ENCODE results near the gene ONECUT3. TPM values are rescaled to one million over a fixed set of nuclear protein-coding genes. Genes with fewer than 3 reads are reported as not detected.

Gene ONECUT3
- total and polyA plus RNA-seq, 5 donors from 2014 or later, result not detected

GRCh38 chr19:1769645-1769985, 16.3 kb downstream of the ONECUT3 start:
- Mint-ChIP-seq H3K27me3 (peaks cover 74% of the 10 kb centered on the region), H3K9me3 (peaks cover 0 to 23% (median 5%) of the 10 kb centered on the region in 7 donors), H3K4me1 (peaks cover 0 to 6% (median 0%) of the 10 kb centered on the region in 4 donors), H3K36me3 (no peaks in the 10 kb centered on the region), H3K27ac (no peak overlapping the region), H3K4me3 (no peak overlapping the region)
- Histone ChIP-seq H3K4me1 (ENCODE audit: control insufficient read depth, insufficient read depth, low read length, poor library complexity, severe bottlenecking) (peaks cover 3% of the 10 kb centered on the region), H3K36me3 (ENCODE audit: control insufficient read depth, insufficient read depth, low read length) (no peaks in the 10 kb centered on the region), H3K4me3 (ENCODE audit: low read depth, low read length) (no peak overlapping the region), H3K27me3 (ENCODE audit: control insufficient read depth, insufficient read depth, low read length) (peaks cover 17% of the 10 kb centered on the region), H3K9me3 (ENCODE audit: control insufficient read depth in 2 of 2, low read length in 2 of 2) (peaks cover 11 to 17% of the 10 kb centered on the region in 2 experiments), H3K27ac (ENCODE audit: insufficient read depth, low read length, poor library complexity, severe bottlenecking) (no peak overlapping the region)
- no peak for DNase-seq
- no peak for ATAC-seq (ENCODE audit: low read depth in 2 of 2)

- ATAC-seq (ENCODE audit: low read depth in 2 of 2) (no peak), DNase-seq (no peak)
- Mint-ChIP-seq H3K9me3 (peaks cover 0 to 23% (median 6%) of the 10 kb centered on the region in 7 donors), H3K4me1 (peaks cover 0 to 6% (median 0%) of the 10 kb centered on the region in 4 donors), H3K36me3 (no peaks in the 10 kb centered on the region), H3K27me3 (peaks cover 61% of the 10 kb centered on the region), H3K4me3 (no peak overlapping the region), H3K27ac (no peak overlapping the region)
- Histone ChIP-seq H3K27ac (ENCODE audit: insufficient read depth, low read length, poor library complexity, severe bottlenecking) (no peak overlapping the region), H3K4me3 (ENCODE audit: low read depth, low read length) (no peak overlapping the region), H3K27me3 (ENCODE audit: control insufficient read depth, insufficient read depth, low read length) (peaks cover 19% of the 10 kb centered on the region), H3K36me3 (ENCODE audit: control insufficient read depth, insufficient read depth, low read length) (no peaks in the 10 kb centered on the region), H3K4me1 (ENCODE audit: control insufficient read depth, insufficient read depth, low read length, poor library complexity, severe bottlenecking) (peaks cover 3% of the 10 kb centered on the region), H3K9me3 (ENCODE audit: control insufficient read depth in 2 of 2, low read length in 2 of 2) (peaks cover 19% of the 10 kb centered on the region in 2 experiments)
Measured at GRCh38 chr19:1770866-1771576, 17.7 kb downstream of the ONECUT3 start.

- Mint-ChIP-seq H3K27ac (no peak overlapping the region), H3K4me1 (peaks cover 0 to 6% (median 2%) of the 10 kb centered on the region in 4 donors), H3K4me3 (no peak overlapping the region), H3K9me3 (peaks cover 0 to 24% (median 6%) of the 10 kb centered on the region in 7 donors), H3K36me3 (peaks cover 4% of the 10 kb centered on the region), H3K27me3 (peaks cover 61% of the 10 kb centered on the region)
- H3K36me3 ChIP-seq (ENCODE audit: control insufficient read depth, insufficient read depth, low read length), result no peaks in the 10 kb centered on the region
- peaks cover 19% of the 10 kb centered on the region in 2 experiments for H3K9me3 ChIP-seq (ENCODE audit: control insufficient read depth in 2 of 2, low read length in 2 of 2)
- DNase-seq (no peak), ATAC-seq (ENCODE audit: low read depth in 2 of 2) (no peak)
- H3K27ac ChIP-seq (ENCODE audit: insufficient read depth, low read length, poor library complexity, severe bottlenecking), result no peak overlapping the region
- no peaks in the 10 kb centered on the region for H3K4me1 ChIP-seq (ENCODE audit: control insufficient read depth, insufficient read depth, low read length, poor library complexity, severe bottlenecking)
- H3K4me3 ChIP-seq (ENCODE audit: low read depth, low read length), result no peak overlapping the region
- peaks cover 27% of the 10 kb centered on the region for H3K27me3 ChIP-seq (ENCODE audit: control insufficient read depth, insufficient read depth, low read length)
Measured at GRCh38 chr19:1773184-1773583, 19.9 kb downstream of the ONECUT3 start.

GRCh38 chr19:1774989-1775772, 21.9 kb downstream of the ONECUT3 start:
- ATAC-seq (ENCODE audit: low read depth in 2 of 2) (no peak), DNase-seq (no peak)
- Mint-ChIP-seq H3K4me1 (peaks cover 0 to 9% (median 2%) of the 10 kb centered on the region in 4 donors), H3K27me3 (peaks cover 69% of the 10 kb centered on the region), H3K36me3 (peaks cover 8% of the 10 kb centered on the region), H3K9me3 (peaks cover 0 to 24% (median 6%) of the 10 kb centered on the region in 7 donors), H3K27ac (no peak overlapping the region), H3K4me3 (no peak overlapping the region)
- Histone ChIP-seq H3K4me3 (ENCODE audit: low read depth, low read length) (no peak overlapping the region), H3K9me3 (ENCODE audit: control insufficient read depth in 2 of 2, low read length in 2 of 2) (peaks cover 19% of the 10 kb centered on the region in 2 experiments), H3K36me3 (ENCODE audit: control insufficient read depth, insufficient read depth, low read length) (no peaks in the 10 kb centered on the region), H3K27ac (ENCODE audit: insufficient read depth, low read length, poor library complexity, severe bottlenecking) (no peak overlapping the region), H3K4me1 (ENCODE audit: control insufficient read depth, insufficient read depth, low read length, poor library complexity, severe bottlenecking) (no peaks in the 10 kb centered on the region), H3K27me3 (ENCODE audit: control insufficient read depth, insufficient read depth, low read length) (peaks cover 23% of the 10 kb centered on the region)

- peaks cover 68% of the 10 kb centered on the region for H3K27me3 Mint-ChIP-seq
- ATAC-seq (ENCODE audit: low read depth in 2 of 2), result no peak
- H3K27ac ChIP-seq (ENCODE audit: insufficient read depth, low read length, poor library complexity, severe bottlenecking), result no peak overlapping the region
Measured at GRCh38 chr19:1775951-1776605, 22.8 kb downstream of the ONECUT3 start.

GRCh38 chr19:1776606-1777147, 23.4 kb downstream of the ONECUT3 start:
- Mint-ChIP-seq H3K27ac (no peak overlapping the region), H3K4me3 (no peak overlapping the region), H3K36me3 (peaks cover 8% of the 10 kb centered on the region), H3K9me3 (peaks cover 0 to 15% (median 1%) of the 10 kb centered on the region in 7 donors), H3K4me1 (peaks cover 0 to 9% (median 2%) of the 10 kb centered on the region in 4 donors), H3K27me3 (peaks cover 66% of the 10 kb centered on the region)
- ATAC-seq (ENCODE audit: low read depth in 2 of 2) (no peak), DNase-seq (no peak)
- H3K9me3 ChIP-seq (ENCODE audit: control insufficient read depth in 2 of 2, low read length in 2 of 2), result peaks cover 6 to 11% of the 10 kb centered on the region in 2 experiments
- peaks cover 14% of the 10 kb centered on the region for H3K27me3 ChIP-seq (ENCODE audit: control insufficient read depth, insufficient read depth, low read length)
- H3K4me3 ChIP-seq (ENCODE audit: low read depth, low read length), result no peak overlapping the region
- H3K27ac ChIP-seq (ENCODE audit: insufficient read depth, low read length, poor library complexity, severe bottlenecking), result no peak overlapping the region
- no peaks in the 10 kb centered on the region for H3K36me3 ChIP-seq (ENCODE audit: control insufficient read depth, insufficient read depth, low read length)
- H3K4me1 ChIP-seq (ENCODE audit: control insufficient read depth, insufficient read depth, low read length, poor library complexity, severe bottlenecking), result no peaks in the 10 kb centered on the region

More at GRCh38 chr19:1775951-1776605, 22.8 kb downstream of the ONECUT3 start:
- no peak overlapping the region for H3K27ac Mint-ChIP-seq
- Histone ChIP-seq H3K27me3 (ENCODE audit: control insufficient read depth, insufficient read depth, low read length) (peaks cover 14% of the 10 kb centered on the region), H3K4me3 (ENCODE audit: low read depth, low read length) (no peak overlapping the region), H3K4me1 (ENCODE audit: control insufficient read depth, insufficient read depth, low read length, poor library complexity, severe bottlenecking) (no peaks in the 10 kb centered on the region), H3K9me3 (ENCODE audit: control insufficient read depth in 2 of 2, low read length in 2 of 2) (peaks cover 10 to 14% of the 10 kb centered on the region in 2 experiments), H3K36me3 (ENCODE audit: control insufficient read depth, insufficient read depth, low read length) (no peaks in the 10 kb centered on the region)
- DNase-seq, result no peak
- peaks cover 0 to 9% (median 2%) of the 10 kb centered on the region in 4 donors for H3K4me1 Mint-ChIP-seq
- no peak overlapping the region for H3K4me3 Mint-ChIP-seq
- H3K9me3 Mint-ChIP-seq, result peaks cover 0 to 17% (median 5%) of the 10 kb centered on the region in 7 donors
- peaks cover 8% of the 10 kb centered on the region for H3K36me3 Mint-ChIP-seq

- Mint-ChIP-seq H3K27ac (no peak overlapping the region), H3K27me3 (peaks cover 66% of the 10 kb centered on the region), H3K4me3 (no peak overlapping the region), H3K36me3 (peaks cover 8% of the 10 kb centered on the region), H3K4me1 (peaks cover 0 to 9% (median 2%) of the 10 kb centered on the region in 4 donors), H3K9me3 (peaks cover 0 to 16% (median 1%) of the 10 kb centered on the region in 7 donors)
- no peaks in the 10 kb centered on the region for H3K4me1 ChIP-seq (ENCODE audit: control insufficient read depth, insufficient read depth, low read length, poor library complexity, severe bottlenecking)
- no peak for DNase-seq
- no peak overlapping the region for H3K4me3 ChIP-seq (ENCODE audit: low read depth, low read length)
- no peaks in the 10 kb centered on the region for H3K36me3 ChIP-seq (ENCODE audit: control insufficient read depth, insufficient read depth, low read length)
- peaks cover 7 to 16% of the 10 kb centered on the region in 2 experiments for H3K9me3 ChIP-seq (ENCODE audit: control insufficient read depth in 2 of 2, low read length in 2 of 2)
- H3K27ac ChIP-seq (ENCODE audit: insufficient read depth, low read length, poor library complexity, severe bottlenecking), result no peak overlapping the region
- peaks cover 14% of the 10 kb centered on the region for H3K27me3 ChIP-seq (ENCODE audit: control insufficient read depth, insufficient read depth, low read length)
- no peak for ATAC-seq (ENCODE audit: low read depth in 2 of 2)
Measured at GRCh38 chr19:1777149-1777548, 23.8 kb downstream of the ONECUT3 start.
